HG02763 (cell line): ENCODE data around the gene PRKN.

ENCODE experiments used
- ATAC-seq: cut with Tn5 transposase; IDR thresholded peaks from one replicate; pipeline ENCODE4 v1.9.1; 2021; ENCODE audit warnings: mild to moderate bottlenecking, moderate library complexity; ENCODE audit not compliant: unreplicated experiment

PRKN gene

DNA sequence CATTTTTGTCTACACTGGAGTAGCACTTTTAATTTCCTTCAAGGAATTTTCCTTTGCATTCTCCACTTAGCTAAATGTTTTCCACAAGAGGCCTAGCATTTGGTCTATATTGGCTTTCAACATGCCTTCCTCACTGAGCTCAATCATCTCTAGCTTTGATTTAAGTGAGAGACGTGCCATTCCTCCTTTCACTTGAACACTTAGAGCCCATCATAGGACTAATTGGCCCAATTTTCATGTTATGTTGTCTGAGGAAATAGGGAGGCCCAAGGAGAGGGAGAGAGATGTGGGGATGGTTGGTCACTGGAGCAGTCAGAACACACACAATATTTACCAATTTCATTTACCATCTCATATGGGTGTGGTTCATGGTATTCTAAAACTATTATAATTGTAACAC, 645.0 kb downstream of the PRKN start:
- no peak for ATAC-seq

DNA sequence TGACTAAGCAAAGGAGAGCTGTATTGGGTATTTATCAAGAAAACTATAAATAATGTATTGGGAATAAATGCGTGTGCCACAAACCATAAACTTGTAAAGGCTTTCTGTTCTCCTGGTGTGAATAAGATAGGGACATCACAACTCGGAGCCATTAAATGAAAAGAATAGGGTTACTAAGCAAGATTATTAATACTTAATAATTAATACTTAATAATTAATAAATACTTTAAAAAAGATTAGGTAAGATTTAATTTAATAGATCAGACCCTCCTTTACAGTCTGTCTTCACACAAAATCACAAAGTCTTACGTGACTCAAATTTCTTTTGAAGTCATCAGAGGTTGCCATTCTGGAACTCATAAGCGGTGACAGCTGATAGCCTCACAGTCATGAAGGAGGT, 648.9 kb downstream of the PRKN start:
- no peak for ATAC-seq

DNA sequence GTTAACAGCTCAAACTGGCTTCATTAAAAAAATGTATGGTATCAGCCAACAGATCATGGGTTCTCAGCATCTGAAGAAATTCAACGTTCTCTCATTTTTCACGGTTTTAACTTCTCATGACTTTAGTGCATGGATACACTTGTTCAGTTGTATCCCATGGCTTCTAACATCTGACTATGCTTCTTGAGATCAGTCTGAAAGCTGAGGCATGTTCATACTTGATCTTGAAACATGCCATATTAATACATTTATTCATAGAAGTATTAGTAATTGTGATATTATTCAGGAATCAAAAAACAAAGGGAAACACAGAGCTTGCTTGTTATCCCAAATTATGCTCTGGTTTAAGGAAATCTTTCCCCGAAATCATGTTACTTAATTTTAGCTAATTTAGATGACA, 649.4 kb downstream of the PRKN start:
- no peak for ATAC-seq

DNA sequence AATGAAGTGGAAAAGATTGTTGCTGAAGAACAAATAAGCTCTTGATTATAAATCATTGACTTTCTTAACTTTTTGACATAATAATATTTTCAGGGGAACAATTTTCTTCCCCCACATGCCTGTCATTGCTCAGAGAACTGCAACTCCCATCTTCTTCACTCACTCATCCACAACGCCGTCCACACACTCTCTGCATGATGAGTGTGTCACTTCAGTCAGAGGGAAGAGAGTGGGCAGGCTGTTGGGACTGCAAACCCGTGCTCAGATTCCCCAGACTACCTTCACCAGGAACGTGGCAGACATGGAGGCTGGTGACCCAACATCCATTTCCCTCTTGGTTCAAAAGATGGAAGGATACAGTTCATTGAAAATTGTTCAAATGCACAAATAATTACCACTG, 650.8 kb downstream of the PRKN start:
- no peak for ATAC-seq

DNA sequence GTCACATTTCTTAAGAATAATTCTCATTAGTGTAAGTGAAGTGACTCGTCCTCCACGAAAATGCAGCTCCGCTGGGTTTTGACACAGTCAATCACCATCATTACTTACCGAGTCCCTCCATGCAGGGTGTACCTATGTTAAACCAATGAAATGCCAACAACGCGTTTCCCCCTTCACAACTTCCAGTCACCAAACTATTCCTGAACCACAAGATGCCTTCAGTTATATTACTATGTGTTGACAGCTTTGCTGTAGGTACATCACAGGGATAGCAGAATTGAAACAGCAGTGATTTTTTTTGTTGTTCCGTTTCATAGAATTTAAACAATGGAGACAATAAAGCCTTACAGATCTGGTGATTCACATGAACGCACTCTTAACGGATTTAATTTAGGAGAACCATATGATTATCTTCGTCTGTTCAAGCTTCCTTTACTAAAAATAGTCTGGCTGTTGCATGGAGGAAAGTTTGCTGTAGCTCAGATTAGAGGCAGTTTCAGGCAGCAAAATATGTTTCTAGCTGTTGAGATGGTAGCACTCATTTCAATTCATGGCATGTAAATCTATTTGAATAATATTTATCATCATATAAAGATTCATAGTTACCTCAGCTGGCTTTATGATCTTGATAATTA, 652.8 kb downstream of the PRKN start:
- no peak for ATAC-seq

DNA sequence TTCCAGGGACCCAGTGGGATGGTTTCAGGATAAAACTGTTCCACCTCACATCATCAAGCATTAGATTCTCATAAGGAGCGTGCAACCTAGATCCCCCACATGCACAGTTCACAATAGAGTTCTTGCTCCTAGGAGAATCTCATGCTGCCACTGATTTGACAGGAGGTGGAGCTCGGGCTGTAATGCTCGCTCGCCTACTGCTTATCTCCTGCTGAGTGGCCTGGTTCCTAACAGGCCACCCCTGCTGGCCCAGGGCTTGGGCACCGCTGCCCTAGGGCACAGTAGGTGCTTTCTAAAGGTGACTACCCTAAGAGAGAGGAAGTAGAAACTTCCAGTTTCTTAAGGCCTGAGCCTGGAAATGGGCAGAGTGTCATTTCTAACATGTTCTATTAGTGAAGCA, 656.9 kb downstream of the PRKN start:
- no peak for ATAC-seq

DNA sequence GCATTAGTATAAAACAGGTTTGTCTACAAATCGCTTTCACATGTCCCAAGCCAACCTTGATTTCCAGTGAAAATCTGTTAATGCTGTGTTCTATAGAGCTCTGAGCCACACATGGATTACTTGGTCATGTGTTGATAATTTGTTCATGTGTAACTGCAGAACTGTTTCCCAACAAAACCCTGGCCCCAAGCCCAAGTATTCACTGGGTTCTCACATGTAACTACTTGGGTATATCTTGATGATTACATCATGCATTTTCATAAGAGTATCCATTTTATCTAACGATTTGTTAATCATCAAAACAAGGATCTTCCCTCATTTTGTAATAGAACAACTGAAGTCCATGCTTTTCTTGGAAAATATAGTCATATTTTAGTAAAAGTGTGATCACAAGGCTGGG, 657.6 kb downstream of the PRKN start:
- no peak for ATAC-seq

DNA sequence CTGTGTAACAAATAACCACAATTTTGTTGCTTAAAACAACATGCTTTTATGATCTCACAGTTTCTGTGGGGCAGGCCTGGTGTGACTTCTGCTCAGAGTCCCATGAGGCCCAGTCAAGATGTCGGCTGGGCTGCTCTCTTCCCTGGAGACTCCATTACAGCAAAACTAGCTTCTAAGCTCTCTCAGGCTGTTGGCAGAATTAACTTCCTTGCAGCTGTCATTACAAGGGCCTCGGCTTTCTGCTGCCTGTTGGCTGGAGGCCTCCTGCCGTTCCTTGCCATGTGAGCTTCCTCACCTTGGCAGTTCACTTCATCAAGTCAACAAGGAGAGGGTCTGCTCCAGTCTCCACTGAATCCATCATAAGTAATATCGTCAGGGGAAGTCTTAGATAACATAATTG, 659.2 kb downstream of the PRKN start:
- ATAC-seq: no peak

DNA sequence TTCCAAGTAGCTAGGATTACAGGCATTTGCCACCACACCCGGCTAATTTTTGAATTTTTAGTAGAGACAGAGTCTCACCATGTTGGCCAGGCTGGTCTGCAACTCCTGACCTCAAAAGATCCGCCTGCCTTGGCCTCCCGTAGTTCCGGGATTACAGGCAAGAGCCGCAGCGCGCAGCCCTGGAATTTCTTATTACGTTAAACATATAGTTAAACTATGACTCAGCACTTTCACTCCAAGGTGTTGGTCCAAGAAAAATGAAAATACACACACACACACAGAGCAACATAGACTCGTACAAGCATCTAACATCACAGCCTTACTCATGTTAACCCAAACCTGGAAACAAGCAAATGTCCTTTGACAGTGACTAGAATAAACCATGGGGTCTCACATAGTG, 663.9 kb downstream of the PRKN start:
- ATAC-seq: no peak

DNA sequence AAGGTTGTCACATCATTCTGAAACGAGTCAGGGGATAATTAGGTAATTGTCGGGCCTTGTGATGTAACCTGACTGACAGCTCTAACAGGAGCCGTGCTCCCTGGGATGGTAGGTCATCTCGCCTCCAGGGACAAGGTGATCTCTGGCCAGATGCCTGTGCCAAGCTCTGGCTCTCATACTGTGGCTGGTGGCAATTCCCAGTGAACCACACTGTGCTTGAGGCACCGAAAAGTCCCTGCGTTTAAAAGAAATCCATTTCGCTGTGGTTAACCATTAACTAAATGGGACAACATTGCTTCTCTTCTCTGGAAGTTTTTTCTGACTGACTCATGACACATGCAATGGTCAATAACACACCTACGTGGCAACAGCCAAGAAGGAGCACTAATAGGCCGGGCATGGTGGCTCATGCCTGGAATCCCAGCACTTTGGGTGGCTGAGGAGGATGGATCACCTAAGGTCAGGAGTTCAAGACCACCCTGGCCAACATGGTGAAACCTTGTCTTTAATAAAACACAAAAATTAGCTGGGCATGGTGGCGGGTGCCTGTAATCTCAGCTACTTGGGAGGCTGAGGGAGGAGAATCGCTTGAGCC, 669.2 kb downstream of the PRKN start:
- no peak for ATAC-seq

DNA sequence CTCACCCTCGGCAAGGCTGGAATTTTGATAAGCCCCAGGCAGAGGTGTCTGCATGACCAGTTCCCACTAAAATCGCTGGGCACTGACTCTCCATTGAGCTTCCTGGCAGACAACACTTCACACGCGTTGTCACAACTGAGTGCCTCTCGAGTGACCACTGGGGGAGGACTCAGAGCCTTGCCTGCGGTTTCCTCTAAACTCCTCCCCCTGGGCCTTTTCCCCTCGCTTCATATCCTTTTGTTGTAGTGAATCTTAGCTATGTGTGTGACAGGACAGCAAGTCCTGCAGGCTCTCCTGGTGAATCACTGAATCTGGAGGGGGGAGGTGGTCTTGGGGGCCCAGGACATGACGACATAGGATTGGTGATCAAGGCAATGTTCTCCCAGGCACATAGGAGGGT, 670.8 kb downstream of the PRKN start:
- ATAC-seq: no peak

DNA sequence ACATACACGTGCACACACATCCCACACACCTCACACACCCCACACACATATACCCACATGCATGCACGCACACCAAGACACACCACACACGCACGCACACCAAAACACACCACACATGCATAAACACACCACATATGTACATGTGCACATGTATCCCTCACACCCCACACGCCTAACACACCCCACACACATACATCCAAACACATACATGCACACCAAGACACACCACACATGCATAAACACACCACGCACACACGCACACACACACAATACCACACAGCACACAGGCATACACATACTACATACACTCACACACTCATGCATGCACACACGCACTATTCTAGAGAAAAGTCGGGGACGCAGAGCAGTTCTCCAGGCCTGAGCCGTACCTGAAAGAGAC, 671.5 kb downstream of the PRKN start:
- ATAC-seq: no peak

DNA sequence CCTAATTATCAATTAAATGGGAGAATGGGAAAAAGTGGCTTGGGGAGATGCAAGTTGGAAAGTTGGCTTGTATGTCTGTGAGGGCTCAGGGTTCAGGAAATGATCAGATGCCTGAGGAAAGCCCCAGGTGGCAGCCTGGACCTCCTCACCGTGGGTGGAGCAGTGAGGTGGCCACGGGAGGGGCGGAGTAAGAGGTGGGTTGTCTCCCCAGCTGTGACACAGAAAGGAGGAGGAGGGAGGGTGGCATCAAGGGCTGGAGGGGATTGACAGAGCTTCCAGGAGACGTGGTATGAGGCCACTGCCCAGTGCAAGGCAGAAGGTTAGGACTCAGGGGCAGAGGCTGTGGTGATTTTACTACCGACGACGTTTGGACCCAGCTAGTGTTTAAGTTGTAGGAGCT, 672.2 kb downstream of the PRKN start:
- no peak for ATAC-seq

DNA sequence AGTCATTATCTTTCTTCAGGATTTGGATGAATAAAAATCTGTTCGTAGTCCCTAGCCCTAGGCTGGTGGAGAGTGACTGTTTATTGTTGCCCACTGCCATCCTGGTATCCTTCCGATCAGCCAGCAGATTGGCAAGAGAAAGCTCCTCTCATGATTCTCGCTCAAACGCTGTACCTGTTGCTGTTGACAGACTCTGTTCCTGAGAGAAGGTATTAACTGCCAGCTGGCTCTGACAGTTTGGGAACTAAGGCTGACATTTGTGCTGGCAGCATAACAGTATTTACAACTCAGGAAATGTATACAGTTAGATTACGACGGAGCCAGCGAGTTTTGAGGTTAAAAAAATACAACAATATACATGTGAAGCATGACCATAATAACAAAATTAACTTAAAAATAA, 674.5 kb downstream of the PRKN start:
- ATAC-seq: no peak

DNA sequence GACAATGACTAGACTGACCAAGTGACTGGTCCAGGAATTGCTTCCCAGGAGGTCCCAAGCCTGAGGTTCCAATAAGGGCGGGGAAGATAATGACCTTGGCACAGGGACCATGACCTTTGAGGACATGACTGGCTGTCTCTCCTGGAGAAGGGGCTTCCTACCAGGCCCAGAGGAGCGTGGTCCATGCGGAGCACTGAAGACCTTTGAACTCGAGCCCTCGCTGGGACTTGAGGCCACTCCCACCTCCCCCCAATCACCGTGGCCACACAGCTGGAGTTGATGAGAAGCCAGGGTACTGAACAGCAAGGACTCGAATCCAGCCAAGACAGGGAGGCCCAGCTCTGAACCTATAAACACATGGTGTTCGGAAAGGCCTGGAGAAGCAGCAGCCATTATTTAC, 677.0 kb downstream of the PRKN start:
- ATAC-seq: no peak

DNA sequence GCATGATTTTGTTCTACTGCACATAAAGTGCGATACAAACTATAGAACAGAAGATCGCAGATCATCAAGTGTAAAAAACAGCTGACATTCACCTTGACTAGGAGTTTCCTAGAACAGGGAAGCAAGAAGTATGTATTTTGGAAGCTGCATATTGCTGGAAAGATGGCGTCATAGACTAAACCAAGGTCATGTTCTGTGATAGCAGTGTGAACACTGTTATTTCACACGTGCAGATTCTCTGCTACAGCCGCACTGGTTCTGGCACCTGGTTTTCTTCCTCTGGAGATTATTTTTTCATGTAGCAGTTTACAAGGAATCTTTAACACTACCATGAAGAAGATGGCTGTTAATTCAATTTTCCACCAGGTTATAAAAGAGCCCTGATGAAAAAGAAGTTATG, 681.2 kb downstream of the PRKN start:
- no peak for ATAC-seq

DNA sequence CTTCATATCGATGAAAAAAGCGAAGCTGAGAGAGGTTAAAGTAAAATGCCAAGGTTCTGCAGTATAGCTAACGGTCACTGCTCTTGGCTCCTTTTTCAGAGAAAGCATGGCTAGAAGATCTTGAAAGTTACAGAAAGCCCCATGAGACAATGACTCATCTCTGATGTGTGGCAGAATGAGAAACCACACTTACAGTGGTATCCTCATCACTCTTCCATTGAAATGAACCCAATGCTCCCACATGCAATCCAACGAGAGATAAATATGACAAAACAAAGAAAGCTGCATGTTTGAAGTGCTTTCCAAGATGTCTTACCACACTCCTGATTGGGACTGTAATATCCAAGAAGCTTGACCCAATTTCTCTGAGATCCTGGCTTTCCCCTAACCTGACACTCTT, 694.9 kb downstream of the PRKN start:
- ATAC-seq: no peak

DNA sequence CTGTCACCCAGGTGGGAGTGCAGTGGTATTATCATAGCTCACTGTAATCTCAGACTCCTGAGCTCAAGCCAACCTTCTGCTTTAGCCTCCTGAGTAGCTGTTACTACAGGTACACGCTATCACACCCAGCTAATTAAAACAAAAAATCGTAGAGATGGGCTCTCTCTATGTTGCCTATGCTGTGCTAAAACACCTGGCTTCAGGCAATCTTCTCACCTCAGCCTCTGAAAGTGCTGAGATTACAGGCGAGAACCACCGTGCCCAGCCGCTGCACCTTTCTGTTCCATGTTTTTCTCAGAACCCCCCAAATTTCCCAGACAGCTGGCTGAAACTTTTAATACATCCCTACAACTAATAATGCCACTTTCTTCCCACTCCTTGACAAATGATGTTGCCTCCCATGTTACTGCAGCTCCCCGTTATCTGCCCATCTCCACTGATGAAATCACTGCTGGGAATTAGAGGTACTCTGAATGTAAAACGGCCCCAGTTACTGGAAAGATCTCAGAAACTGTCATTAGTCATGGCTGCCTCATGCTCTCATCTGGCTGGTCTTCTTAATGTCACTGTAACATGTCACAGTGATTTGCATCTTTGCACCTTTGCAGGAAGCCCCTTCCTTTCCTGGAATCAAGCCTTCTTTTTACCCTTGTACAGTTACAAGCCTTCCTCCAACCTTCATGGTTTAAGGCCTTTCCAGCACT, 697.5 kb downstream of the PRKN start:
- no peak for ATAC-seq

DNA sequence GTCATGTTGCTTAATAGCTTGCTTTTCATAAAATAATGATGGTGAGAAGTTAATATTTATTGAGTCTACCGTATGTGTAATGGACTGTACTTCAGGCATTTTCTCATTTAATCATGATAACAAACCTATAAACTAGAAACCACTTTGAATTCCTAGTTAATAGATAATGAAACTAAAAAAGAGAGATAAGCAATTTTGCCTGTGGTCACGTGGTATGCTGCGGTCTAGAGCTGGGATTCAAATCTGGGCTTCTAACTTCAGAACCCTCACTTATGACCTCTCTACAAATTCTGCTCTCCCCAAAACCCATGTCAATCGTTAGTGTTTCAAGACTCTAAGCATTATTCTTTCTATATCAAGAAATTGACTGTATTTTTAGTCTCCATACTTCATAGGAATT, 700.7 kb downstream of the PRKN start:
- no peak for ATAC-seq

DNA sequence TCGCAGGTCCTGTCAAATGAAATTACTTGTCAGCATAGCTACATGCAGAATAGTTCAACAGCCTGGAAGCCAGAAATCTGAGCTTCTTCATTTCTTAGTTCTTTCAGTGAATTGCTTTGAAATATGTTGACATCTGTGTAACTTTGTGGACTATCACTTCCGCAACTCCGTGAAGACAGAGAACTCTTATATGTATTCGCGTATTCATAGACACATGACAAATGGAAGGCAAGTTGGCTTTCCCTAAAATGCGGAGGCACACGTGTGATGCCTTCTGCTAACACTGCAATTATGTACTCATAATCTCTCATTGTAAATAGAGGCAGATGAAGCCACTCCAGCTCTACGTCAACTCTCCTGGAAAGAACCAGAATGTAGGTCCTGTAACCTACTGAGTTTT, 701.5 kb downstream of the PRKN start:
- no peak for ATAC-seq

DNA sequence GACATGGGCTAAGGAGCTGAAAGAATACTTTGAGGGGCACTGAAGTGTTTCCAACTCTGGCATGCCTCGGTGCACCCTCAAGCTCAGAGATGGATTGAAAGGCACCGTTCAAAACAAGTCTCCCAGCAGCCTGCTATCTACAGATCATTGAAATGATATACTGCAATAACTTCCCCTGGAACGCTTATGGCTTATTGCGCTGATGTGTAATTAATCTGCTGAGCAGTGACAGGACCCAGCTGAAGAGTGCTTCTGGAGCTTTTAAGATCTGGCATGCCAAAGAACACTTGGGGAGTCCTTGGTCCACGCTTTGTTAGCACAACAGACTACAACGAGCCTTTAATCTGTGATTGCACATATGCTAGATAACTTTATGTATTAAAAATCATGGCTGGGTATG, 708.2 kb downstream of the PRKN start:
- no peak for ATAC-seq

DNA sequence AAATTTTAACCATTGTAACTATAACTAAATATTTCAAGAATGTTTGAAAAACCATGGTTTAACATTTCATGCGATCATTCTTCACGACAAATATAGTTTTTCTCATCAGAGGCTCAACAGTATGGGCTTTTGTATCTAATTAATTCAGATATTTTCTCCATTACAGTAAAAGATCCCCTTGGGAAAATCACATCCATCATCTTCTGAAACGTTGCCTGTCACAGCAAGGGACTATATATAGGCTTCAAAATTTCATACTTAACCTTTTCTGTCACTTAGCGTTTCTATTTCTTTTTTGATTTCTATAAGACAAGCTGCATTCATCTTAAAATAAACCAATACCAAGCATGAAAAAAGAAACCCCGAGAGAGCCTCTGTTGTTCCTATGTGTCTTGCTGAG, 710.0 kb downstream of the PRKN start:
- no peak for ATAC-seq
